Stimulated activated CD8-positive, alpha-beta memory T cell treated with anti-CD3 and anti-CD28 coated beads, Interleukin-12 subunit alpha, Interleukin-12 subunit beta, amount 100 ng/mL, for 1 hour (primary cell): ENCODE results near the gene CTAGE1.
"Not testable (repeated sequence)": the region's sequence is repeated elsewhere in the genome, so short reads cannot be mapped to it uniquely, and the experiment has no call there.

Experiments used
- DNase-seq: peaks from one replicate; pipeline ENCODE4 v3.0.0-alpha.2; 2020; ENCODE audit warnings: low read depth

CTAGE1 gene

DNA sequence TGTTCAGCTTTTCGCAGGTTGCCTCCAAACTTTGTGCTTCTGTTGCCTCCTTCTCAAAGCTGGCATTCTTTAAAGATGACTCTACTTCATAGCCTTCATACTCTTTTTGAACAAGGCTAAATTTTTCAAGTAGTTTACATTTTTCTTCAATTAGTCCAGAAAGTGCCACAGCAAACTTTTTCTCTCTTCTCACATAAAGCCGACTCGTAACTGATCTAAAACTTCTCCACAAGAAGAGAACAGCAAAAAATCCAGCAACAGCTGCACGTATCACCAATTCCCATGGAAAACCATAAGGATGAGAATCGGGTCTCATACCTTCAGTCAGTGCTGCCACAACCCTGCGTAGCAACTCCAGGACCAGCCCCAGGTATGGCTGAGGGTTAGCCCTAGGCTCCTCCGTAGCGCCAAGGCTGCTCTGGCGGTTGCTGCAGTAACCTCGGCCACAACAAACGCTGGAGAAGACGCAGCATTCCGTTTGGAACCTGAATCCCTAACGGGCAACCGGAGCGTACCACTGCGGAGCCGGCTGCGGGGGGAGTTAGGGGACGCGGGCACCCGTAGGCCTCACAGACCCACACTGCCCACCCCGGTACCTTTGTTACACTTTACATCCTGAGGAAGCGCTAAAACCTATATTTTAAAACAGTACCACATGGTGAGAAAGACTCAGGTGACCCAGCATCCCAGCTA is at the start of gene CTAGE1:
CTAGE1 (minus strand) TSS at position 420 of the 693 bp plus-strand sequence; CDS start at position 316, 104 bp downstream.
- no peak for DNase-seq

- DNase-seq = no peak
Observed at GRCh38 chr18:22466608-22467395, 49.1 kb upstream of the CTAGE1 start.

DNA sequence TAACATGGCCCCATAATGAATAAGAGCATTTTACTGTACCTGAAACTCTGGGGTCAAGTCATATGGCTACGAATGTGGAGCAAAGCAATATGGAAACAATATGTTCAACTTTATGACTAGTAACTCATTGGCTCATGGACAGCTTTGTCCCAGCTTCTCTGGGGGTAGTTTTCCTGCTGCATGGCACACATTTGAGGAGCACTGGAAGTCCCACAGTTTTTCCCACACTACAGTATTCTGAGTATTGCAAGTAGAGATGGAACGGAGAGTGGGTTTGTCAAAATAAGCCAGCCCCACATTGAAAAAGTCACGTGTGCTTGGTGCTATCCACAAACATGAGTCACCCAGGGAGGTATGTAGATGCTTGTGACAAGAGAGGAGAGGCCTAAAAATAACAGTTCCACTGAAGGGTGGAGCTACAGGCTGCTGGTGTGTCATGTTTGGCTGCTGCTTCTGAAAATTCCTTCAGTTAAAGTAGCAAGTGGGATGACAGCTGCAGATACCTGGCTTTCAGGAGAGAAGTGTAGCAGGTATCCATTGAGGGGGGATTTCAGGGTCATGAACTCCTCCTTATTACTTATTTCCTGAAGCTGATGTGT is 48.2 kb upstream of the CTAGE1 start:
- DNase-seq = peak; percentile 7

DNA sequence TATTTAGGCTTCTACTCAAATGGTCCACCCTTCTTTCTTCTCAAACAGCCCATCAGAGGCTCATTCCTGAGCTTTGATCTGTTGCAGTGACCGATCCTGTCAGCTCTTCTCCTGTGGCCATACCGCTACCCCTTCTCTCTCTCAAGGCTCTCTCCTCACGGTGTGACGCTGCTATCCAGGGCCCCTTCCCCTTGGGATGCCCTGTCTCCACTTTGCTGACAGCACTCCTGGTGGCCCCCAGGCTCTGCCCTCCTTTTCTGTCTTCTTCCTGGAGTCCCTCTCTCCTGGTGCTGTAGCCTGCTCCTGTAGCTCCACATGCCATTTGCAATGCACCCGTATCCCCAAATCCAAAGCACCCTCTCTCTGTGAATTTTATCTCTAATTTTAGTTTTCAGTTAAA is 45.4 kb upstream of the CTAGE1 start:
- DNase-seq = no peak

GRCh38 chr18:22459491-22459890 is 41.8 kb upstream of the CTAGE1 start:
- no peak for DNase-seq

- no peak for DNase-seq
Observed at GRCh38 chr18:22457524-22457923, 39.8 kb upstream of the CTAGE1 start.

DNA sequence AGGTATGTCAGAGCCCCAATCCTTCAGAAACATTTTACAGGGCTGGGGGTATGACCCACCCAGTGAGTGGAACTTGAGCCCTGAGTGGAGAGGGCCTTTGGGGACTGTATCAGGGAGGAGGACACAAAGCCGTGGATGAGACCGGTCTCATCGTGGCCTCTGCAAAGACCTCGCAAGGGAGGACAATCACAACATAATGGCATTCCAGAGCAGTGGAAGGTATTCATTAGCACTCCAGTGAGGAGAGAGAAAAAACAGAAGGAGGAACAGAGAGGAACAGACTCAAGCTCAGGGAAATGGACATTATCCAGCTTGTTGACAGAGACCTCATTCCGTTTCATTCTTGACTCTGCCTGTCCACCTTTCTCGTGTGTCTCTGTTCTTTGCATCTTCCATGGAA is 38.8 kb upstream of the CTAGE1 start:
- no peak for DNase-seq

DNA sequence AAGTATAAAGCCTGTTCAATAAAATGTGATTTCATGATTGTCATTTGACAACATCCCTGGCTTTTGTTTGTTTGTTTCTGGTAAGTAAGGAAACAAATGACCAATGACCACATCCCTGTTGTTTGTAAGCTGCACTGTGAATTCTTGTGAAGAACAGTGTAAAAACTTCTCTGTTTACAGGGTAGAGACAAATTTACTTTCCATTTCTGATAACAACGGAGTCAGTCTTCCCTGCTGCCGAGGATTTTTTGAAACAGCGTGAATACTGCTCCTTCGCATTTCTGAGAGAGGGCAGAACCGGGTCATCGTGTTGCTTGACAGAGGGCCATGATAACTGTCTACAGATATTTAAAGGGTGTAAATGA is 38.4 kb upstream of the CTAGE1 start:
- DNase-seq = no peak

- no peak for DNase-seq
Observed at GRCh38 chr18:22455425-22456115, 37.9 kb upstream of the CTAGE1 start.

- no peak for DNase-seq
Observed at GRCh38 chr18:22453315-22453714, 35.6 kb upstream of the CTAGE1 start.

- DNase-seq = no peak
Observed at GRCh38 chr18:22452226-22452668, 34.5 kb upstream of the CTAGE1 start.

GRCh38 chr18:22451796-22452195 is 34.1 kb upstream of the CTAGE1 start:
- DNase-seq = no peak

GRCh38 chr18:22450766-22451165 is 33.1 kb upstream of the CTAGE1 start:
- not testable (repeated sequence) for DNase-seq

DNA sequence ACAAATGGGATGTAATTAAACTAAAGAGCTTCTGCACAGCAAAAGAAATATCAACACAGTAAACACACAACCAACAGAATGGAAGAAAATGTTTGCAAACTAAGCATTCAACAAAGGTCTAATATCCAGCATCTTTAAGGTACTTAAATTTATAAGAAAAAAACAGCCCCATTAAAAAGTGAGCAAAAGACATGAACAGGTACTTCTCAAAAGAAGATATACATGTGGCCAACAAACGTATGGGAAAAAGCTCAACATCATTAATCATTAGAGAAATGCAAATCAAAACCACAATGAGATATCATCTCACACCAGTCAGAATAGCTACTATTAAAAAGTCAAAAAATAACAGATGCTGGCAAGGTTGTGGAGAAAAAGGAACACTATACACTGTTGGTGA is 32.6 kb upstream of the CTAGE1 start:
- DNase-seq = not testable (repeated sequence)

DNA sequence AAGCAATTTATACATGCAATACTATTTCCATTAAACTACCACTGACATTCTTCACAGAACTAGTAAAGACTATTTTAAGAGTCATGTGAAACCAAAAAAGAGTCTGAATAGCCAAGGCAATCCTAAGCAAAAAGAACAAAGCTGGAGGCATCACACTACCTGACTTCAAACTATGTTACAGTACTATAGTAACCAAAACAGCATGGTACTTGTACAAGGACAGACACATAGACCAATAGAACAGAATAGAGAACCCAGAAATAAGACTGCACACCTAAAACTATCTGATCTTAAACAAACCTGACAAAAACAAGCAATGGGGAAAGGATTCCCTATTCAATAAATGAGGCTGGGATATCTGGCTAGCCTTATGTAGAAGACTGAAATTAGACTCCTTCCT is 32.0 kb upstream of the CTAGE1 start:
- DNase-seq = not testable (repeated sequence)

- DNase-seq = no peak
Observed at GRCh38 chr18:22448238-22448637, 30.5 kb upstream of the CTAGE1 start.

DNA sequence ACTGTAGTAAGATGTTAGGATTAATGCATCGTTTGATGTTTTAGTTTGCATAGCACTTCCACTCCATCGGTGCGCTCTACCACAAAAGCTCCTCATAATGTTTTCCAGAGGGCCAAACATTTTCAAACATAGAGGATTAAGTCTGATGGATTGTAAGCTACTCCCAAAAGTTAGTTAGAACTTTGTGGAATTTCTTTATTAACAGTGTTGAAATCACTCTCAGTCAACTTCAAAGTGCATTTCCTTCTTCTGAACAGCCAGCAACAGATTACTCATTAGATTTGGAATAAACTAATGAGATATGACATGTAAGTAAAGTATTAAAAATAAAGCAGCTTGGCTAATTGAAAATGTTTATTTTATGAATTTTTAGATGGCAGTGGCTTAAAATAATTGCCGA is 30.1 kb upstream of the CTAGE1 start:
- no peak for DNase-seq

GRCh38 chr18:22446911-22447310 is 29.2 kb upstream of the CTAGE1 start:
- DNase-seq = no peak

DNA sequence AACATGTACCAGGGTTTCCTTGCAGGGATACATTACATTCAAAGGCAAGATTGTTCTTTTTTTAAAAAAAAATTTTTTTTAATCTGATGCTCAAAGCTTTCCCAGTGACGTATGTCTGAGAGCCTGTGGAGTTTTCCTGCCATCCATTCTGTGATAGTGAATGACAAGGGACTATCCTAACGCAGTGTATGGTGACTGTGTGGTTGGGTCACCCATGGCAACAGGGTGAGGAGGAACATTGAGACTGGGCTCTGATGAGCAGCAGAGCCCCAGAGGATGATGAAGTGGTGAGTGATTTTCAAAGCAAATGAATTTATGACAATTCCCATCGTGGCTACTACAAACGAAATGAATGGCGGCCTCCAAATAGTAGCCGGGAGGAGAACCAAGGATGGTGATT is 28.6 kb upstream of the CTAGE1 start:
- no peak for DNase-seq

- no peak for DNase-seq
Observed at GRCh38 chr18:22441638-22442037, 23.9 kb upstream of the CTAGE1 start.

- no peak for DNase-seq
Observed at GRCh38 chr18:22439447-22439846, 21.7 kb upstream of the CTAGE1 start.

DNA sequence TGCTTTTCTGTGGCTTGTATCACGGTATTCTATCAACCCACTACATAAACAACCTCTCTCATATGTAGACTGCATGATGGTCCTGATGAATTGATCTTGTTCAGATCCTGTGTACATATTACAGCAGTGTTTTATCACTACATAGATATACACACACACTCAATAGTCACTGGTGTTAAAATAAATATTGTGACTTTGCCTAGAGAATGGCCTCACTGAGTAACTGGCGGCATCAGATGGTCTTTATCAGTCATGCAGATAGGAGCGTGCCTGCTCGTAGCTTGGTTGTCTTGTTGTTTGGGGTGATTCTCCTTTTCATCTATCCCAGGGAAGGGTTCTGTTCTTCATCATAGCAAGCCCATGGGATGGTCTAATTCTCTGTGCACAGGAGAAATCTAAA is 18.4 kb upstream of the CTAGE1 start:
- no peak for DNase-seq
